K562 (cell line): ENCODE results near the gene RREB1.

Experiments
- CBX5 ChIP-seq: IDR thresholded peaks from 2 replicates; pipeline ENCODE4 v1.6.1; 2014; ENCODE audit warnings: low read depth, borderline replicate concordance
- CEBPB ChIP-seq: fragments of 450-650 bp; IDR thresholded peaks from 2 replicates; pipeline ENCODE4 v1.6.1; 2016; ENCODE audit warnings: missing genetic modification characterization, missing compliant biosample characterization
- FOXJ3 ChIP-seq: sonication (generic); formaldehyde crosslinking; IDR thresholded peaks from 2 replicates; pipeline ENCODE4 v1.4.0; 2020; ENCODE audit warnings: mild to moderate bottlenecking, missing genetic modification reagents
- SIRT6 ChIP-seq: IDR thresholded peaks from one replicate; pipeline ENCODE4 v1.6.1; 2012; ENCODE audit warnings: low read depth, mild to moderate bottlenecking, control low read depth, inconsistent platforms, low read length, moderate library complexity
- SMARCC2 ChIP-seq: fragments of 450-650 bp; IDR thresholded peaks from 2 replicates; pipeline ENCODE4 v1.6.1; 2017; ENCODE audit warnings: antibody characterized with exemption, moderate library complexity, mild to moderate bottlenecking, low read depth
- SNIP1 ChIP-seq: fragments of 450-650 bp; IDR thresholded peaks from 2 replicates; pipeline ENCODE4 v1.7.1; 2017; ENCODE audit warnings: low read depth, mild to moderate bottlenecking
- SREBF1 ChIP-seq: fragments of 150-350 bp; IDR thresholded peaks from 2 replicates; pipeline ENCODE4 v1.6.1; 2014; ENCODE audit warnings: antibody characterized with exemption, low read depth, low read length, borderline replicate concordance
- SRF ChIP-seq, 2 experiments: fragments of 250-450, 450-650 bp in 1 of 2; sonication (Bioruptor Pico) in 1 of 2; sonication (generic) in 1 of 2; formaldehyde crosslinking; IDR thresholded peaks; 2 replicates each; pipeline versions ENCODE4 v1.5.0 to v1.5.1; 2020 to 2022; ENCODE audit warnings: mild to moderate bottlenecking in 1 of 2, missing genetic modification reagents in 1 of 2
- ZNF239 ChIP-seq: fragments of 250-450 bp; sonication (Bioruptor Pico); IDR thresholded peaks from 2 replicates; pipeline ENCODE4 v1.4.0; 2020; ENCODE audit warnings: mild to moderate bottlenecking
- ZNF282 ChIP-seq: sonication (generic); formaldehyde crosslinking; IDR thresholded peaks from 2 replicates; pipeline ENCODE4 v1.8.1; 2023; ENCODE audit warnings: missing genetic modification reagents
- ZNF766 ChIP-seq: fragments of 200-800 bp; sonication (Bioruptor generic); conservative IDR thresholded peaks from 2 replicates; pipeline ENCODE4 v1.6.1; 2016; ENCODE audit warnings: missing genetic modification characterization, missing compliant biosample characterization

DNA sequence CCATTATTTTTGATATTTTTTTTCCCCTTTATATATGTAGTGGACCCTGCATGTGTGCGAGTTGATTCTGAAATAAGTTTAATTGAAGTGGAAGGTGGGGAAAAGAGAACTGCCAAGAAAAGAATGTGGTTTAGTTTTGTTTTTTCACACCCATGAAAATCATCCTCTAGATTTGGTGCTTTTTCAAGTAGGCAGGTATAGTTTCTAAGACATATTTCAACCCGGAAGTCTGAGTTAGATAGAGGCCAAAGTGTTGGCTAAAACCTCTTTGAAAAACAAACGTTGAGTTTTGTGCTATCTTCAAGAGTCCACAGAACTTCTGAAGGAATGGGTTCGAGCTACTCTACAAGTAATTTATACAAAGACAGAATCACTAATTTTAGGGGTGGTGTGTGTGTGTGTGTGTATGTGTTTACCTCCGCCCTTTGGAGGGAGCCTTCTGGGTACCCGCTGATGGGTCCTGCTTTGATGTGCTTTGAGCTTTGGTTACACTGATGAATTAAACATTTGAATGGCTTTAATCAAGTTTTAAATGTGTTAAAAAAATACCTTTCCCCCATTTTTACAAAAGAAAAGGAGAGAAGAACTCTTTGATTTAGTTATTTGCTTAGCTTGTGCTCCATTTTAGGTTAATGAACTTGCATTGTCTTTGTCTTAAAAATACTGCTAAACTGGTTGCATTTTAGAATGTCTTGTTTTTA lies 2.5 kb downstream of the RREB1 start:
- TF ChIP-seq CEBPB (tag) (no peak), ZNF282 (CRISPR knock-in tag) (no peak), SNIP1 (no peak), ZNF766 (CRISPR knock-in tag) (no peak), SIRT6 (no peak), CBX5 (no peak), SRF (CRISPR knock-in tag; IDR thresholded peaks at IDR 0.05) (no peak), SMARCC2 (no peak), ZNF239 (CRISPR knock-in tag) (no peak), SREBF1 (no peak), FOXJ3 (no peak)
